WTC11 (cell line): ENCODE results near the gene PIK3C2A. TPM values are rescaled to one million over a fixed set of nuclear protein-coding genes. Genes with fewer than 3 reads are reported as not detected.

ENCODE experiments used
- ATAC-seq: fragments of 200-7000 bp; cut with Tn5 transposase; 2 replicates; pipeline ENCODE4 v1.10.0; 2021; ENCODE audit warnings: mild to moderate bottlenecking, moderate library complexity
- CTCF ChIA-PET: fragments of 300-600 bp; sonication (Branson Sonifier 250); formaldehyde crosslinking; loops from one replicate; lab custom pipeline; 2021; ENCODE audit warnings: antibody characterized with exemption; lab: Charles Lee
- POLR2A ChIA-PET: fragments of 350-600 bp; sonication (Branson Sonifier 250); formaldehyde crosslinking; loops from one replicate; lab custom pipeline; 2021; ENCODE audit warnings: antibody characterized with exemption; lab: Charles Lee
- DNase-seq: peaks from one replicate; pipeline ENCODE4 v3.0.0; 2021; ENCODE audit warnings: low spot score
- H3K27ac Mint-ChIP-seq: 2 replicates; pipeline ENCODE4 v1.8.0; 2021; ENCODE audit warnings: mixed read lengths
- H3K27me3 Mint-ChIP-seq: 2 replicates; pipeline ENCODE4 v1.8.0; 2021; ENCODE audit warnings: low read depth, mild to moderate bottlenecking, moderate library complexity, mixed read lengths
- H3K36me3 Mint-ChIP-seq: 2 replicates; pipeline ENCODE4 v1.8.0; 2021; ENCODE audit warnings: mixed read lengths
- H3K4me1 Mint-ChIP-seq: 2 replicates; pipeline ENCODE4 v1.8.0; 2022; ENCODE audit warnings: mixed read lengths
- H3K4me3 Mint-ChIP-seq: 2 replicates; pipeline ENCODE4 v1.8.0; 2021; ENCODE audit warnings: mild to moderate bottlenecking, moderate library complexity, mixed read lengths
- H3K9me3 Mint-ChIP-seq: 2 replicates; pipeline ENCODE4 v1.8.0; 2021; ENCODE audit warnings: mixed read lengths
- ATF1 ChIP-seq: sonication (generic); formaldehyde crosslinking; IDR thresholded peaks from 2 replicates; pipeline ENCODE4 v1.8.1; 2023; ENCODE audit warnings: mild to moderate bottlenecking, moderate library complexity, missing genetic modification reagents
- ATF3 ChIP-seq: sonication (generic); formaldehyde crosslinking; conservative IDR thresholded peaks from 2 replicates; pipeline ENCODE4 v1.8.1; 2022; ENCODE audit warnings: mild to moderate bottlenecking, missing genetic modification reagents
- ELF4 ChIP-seq: sonication (generic); formaldehyde crosslinking; IDR thresholded peaks from 2 replicates; pipeline ENCODE4 v1.8.1; 2022; ENCODE audit warnings: low read depth, mild to moderate bottlenecking, moderate library complexity, missing genetic modification reagents
- FOXK1 ChIP-seq: sonication (generic); formaldehyde crosslinking; IDR thresholded peaks from 2 replicates; pipeline ENCODE4 v1.8.0; 2022; ENCODE audit warnings: mild to moderate bottlenecking, moderate library complexity, missing genetic modification reagents
- GRHL2 ChIP-seq: fragments of 250-450 bp; sonication (Bioruptor Pico); IDR thresholded peaks from 2 replicates; pipeline ENCODE4 v1.8.0; 2022; ENCODE audit warnings: mild to moderate bottlenecking, moderate library complexity; ENCODE audit not compliant: insufficient replicate concordance, severe bottlenecking
- HMGXB4 ChIP-seq: sonication (generic); formaldehyde crosslinking; IDR thresholded peaks from 2 replicates; pipeline ENCODE4 v1.8.1; 2023; ENCODE audit warnings: mild to moderate bottlenecking, moderate library complexity, missing genetic modification reagents
- IRF1 ChIP-seq: sonication (generic); formaldehyde crosslinking; IDR thresholded peaks from 2 replicates; pipeline ENCODE4 v1.8.0; 2023; ENCODE audit warnings: missing genetic modification reagents
- MAX ChIP-seq: sonication (generic); formaldehyde crosslinking; IDR thresholded peaks from 2 replicates; pipeline ENCODE4 v1.8.0; 2022; ENCODE audit warnings: mild to moderate bottlenecking, missing genetic modification reagents
- SMAD4 ChIP-seq: sonication (generic); formaldehyde crosslinking; IDR thresholded peaks from 2 replicates; pipeline ENCODE4 v1.8.0; 2022; ENCODE audit warnings: mild to moderate bottlenecking, missing genetic modification reagents
- SOX15 ChIP-seq: fragments of 250-450 bp; sonication (Bioruptor Pico); IDR thresholded peaks from 2 replicates; pipeline ENCODE4 v1.9.0; 2021; ENCODE audit warnings: mild to moderate bottlenecking
- USF2 ChIP-seq: sonication (generic); formaldehyde crosslinking; IDR thresholded peaks from 2 replicates; pipeline ENCODE4 v1.8.1; 2023; ENCODE audit warnings: mild to moderate bottlenecking, missing genetic modification reagents, moderate library complexity
- ZBTB43 ChIP-seq: sonication (generic); formaldehyde crosslinking; IDR thresholded peaks from 2 replicates; pipeline ENCODE4 v1.8.1; 2023; ENCODE audit warnings: mild to moderate bottlenecking, missing genetic modification reagents
- ZNF121 ChIP-seq: sonication (generic); formaldehyde crosslinking; IDR thresholded peaks from 2 replicates; pipeline ENCODE4 v1.8.0; 2023; ENCODE audit warnings: missing genetic modification reagents
- ZNF219 ChIP-seq: sonication (generic); formaldehyde crosslinking; IDR thresholded peaks from 2 replicates; pipeline ENCODE4 v1.8.0; 2023; ENCODE audit warnings: missing genetic modification reagents, mild to moderate bottlenecking, borderline replicate concordance
- ZNF423 ChIP-seq: fragments of 250-450 bp; sonication (Bioruptor Pico); IDR thresholded peaks from 2 replicates; pipeline ENCODE4 v2.1.2; 2022; ENCODE audit warnings: mild to moderate bottlenecking, moderate library complexity
- ZNF512 ChIP-seq: sonication (generic); formaldehyde crosslinking; IDR thresholded peaks from 2 replicates; pipeline ENCODE4 v1.8.1; 2022; ENCODE audit warnings: missing genetic modification reagents, borderline replicate concordance
- ZNF671 ChIP-seq: fragments of 250-450 bp; sonication (Bioruptor Pico); IDR thresholded peaks from 2 replicates; pipeline ENCODE4 v1.8.0; 2021; ENCODE audit warnings: mild to moderate bottlenecking
- total RNA-seq: library from RNA; stranded (reverse); gene quantifications from 3 replicates; pipeline ENCODE4 v1.2.3, GENCODE V29; 2021

PIK3C2A gene
- total RNA-seq, 1 experiment from 2014 or later, result 105 TPM

- no peak for TF ChIP-seq HMGXB4
- TF ChIP-seq ZNF512 (CRISPR knock-in tag), result no peak
- TF ChIP-seq ZNF121 (CRISPR knock-in tag), result no peak
- TF ChIP-seq ZNF671 (CRISPR knock-in tag), result no peak
- TF ChIP-seq ZBTB43 (CRISPR knock-in tag), result no peak
- no peak for TF ChIP-seq ZNF423 (CRISPR knock-in tag)
- TF ChIP-seq FOXK1 (CRISPR knock-in tag), result no peak
- TF ChIP-seq ELF4 (CRISPR knock-in tag), result no peak
- peak; percentile 90 for TF ChIP-seq USF2
- TF ChIP-seq MAX (CRISPR knock-in tag), result peak; percentile 31; the same call in 1 of the 2 replicates
- TF ChIP-seq IRF1, result no peak
- TF ChIP-seq ATF1, result no peak
- TF ChIP-seq ATF3, result no peak
- TF ChIP-seq SMAD4 (CRISPR knock-in tag), result no peak
- TF ChIP-seq ZNF219 (CRISPR knock-in tag), result no peak
Observed at GRCh38 chr11:17208257-17208999, 642 bp upstream of the PIK3C2A start (continued).

- H3K27me3 Mint-ChIP-seq, result no peaks in the 10 kb centered on the region
- no peaks in the 10 kb centered on the region for H3K9me3 Mint-ChIP-seq
- DNase-seq (no peak), ATAC-seq (no peak)
- H3K4me1 Mint-ChIP-seq, result peaks cover 26% of the 10 kb centered on the region
- ChIA-PET CTCF (no interaction called here), POLR2A (no interaction called here)
- peak overlapping the region; percentile 98 for H3K4me3 Mint-ChIP-seq
- peaks cover 10% of the 10 kb centered on the region for H3K36me3 Mint-ChIP-seq
- H3K27ac Mint-ChIP-seq, result no peak overlapping the region; the same call in 1 of the 2 replicates
- TF ChIP-seq GRHL2 (no peak), SOX15 (CRISPR knock-in tag) (no peak), ZNF121 (CRISPR knock-in tag) (peak; percentile 7; the same call in 1 of the 2 replicates)
Observed at GRCh38 chr11:17206463-17206862, 1.3 kb downstream of the PIK3C2A start.
